IMR-90 (cell line): ENCODE results near the gene TMEM19. TPM values are rescaled to one million over a fixed set of nuclear protein-coding genes. Genes with fewer than 3 reads are reported as not detected.

ENCODE experiments used
- ATAC-seq: fragments of 200-7000 bp; cut with Tn5 transposase; 2 replicates; pipeline ENCODE4 v1.9.1; 2020; ENCODE audit warnings: low read depth, mild to moderate bottlenecking, moderate library complexity
- BruUV-seq: library from RNA; stranded (reverse); fragments of 400-500 nt; replicated peaks from 2 replicates; lab custom pipeline; 2021; lab: Mats Ljungman, UMichigan
- CTCF ChIA-PET: fragments of 300-600 bp; formaldehyde crosslinking; extraction: SDS; loops from one replicate; lab custom pipeline; 2021; ENCODE audit warnings: antibody characterized with exemption; lab: Yijun Ruan, JAX
- POLR2A ChIA-PET: fragments of 300-600 bp; sonication (Branson Sonifier 250); formaldehyde crosslinking; loops from one replicate; lab custom pipeline; 2022; ENCODE audit warnings: antibody characterized with exemption; ENCODE audit not compliant: unreplicated experiment; lab: Charles Lee
- DNase-seq: peaks from one replicate; pipeline ENCODE4 v3.0.0; 2013
- H2AFZ ChIP-seq: replicated peaks from 2 replicates; pipeline ENCODE3; 2013; ENCODE audit warnings: low read length, mild to moderate bottlenecking; ENCODE audit not compliant: poor library complexity
- H2AK5ac ChIP-seq: 2 replicates; pipeline ENCODE4 v1.6.1; 2013; ENCODE audit warnings: low read depth, low read length, inconsistent platforms
- H2AK9ac ChIP-seq: replicated peaks from 2 replicates; pipeline ENCODE3; 2013; ENCODE audit warnings: mild to moderate bottlenecking, low read depth, low read length, moderate library complexity; ENCODE audit not compliant: poor library complexity
- H2BK120ac ChIP-seq: 2 replicates; pipeline ENCODE4 v1.6.1; 2013; ENCODE audit warnings: low read depth, low read length, inconsistent platforms
- H2BK15ac ChIP-seq: 3 replicates; pipeline ENCODE4 v1.6.1; 2013; ENCODE audit warnings: low read depth, low read length, inconsistent platforms
- H2BK20ac ChIP-seq: 2 replicates; pipeline ENCODE4 v1.6.1; 2013; ENCODE audit warnings: low read depth, mild to moderate bottlenecking, inconsistent platforms, low read length, moderate library complexity
- H2BK5ac ChIP-seq: 2 replicates; pipeline ENCODE4 v1.6.1; 2013; ENCODE audit warnings: mild to moderate bottlenecking, low read depth, low read length, inconsistent platforms; ENCODE audit not compliant: poor library complexity, severe bottlenecking
- H3K14ac ChIP-seq: replicated peaks from 2 replicates; pipeline ENCODE4 v1.6.1; 2013; ENCODE audit warnings: low read depth, low read length, inconsistent platforms
- H3K18ac ChIP-seq: 2 replicates; pipeline ENCODE4 v1.6.1; 2013; ENCODE audit warnings: low read depth, low read length, control low read depth
- H3K23ac ChIP-seq: 2 replicates; pipeline ENCODE4 v1.6.1; 2013; ENCODE audit warnings: low read depth, low read length, inconsistent platforms
- H3K27ac ChIP-seq: 2 replicates; pipeline ENCODE4 v1.5.1; 2013; ENCODE audit warnings: mild to moderate bottlenecking, control low read depth, low read length; ENCODE audit not compliant: insufficient read depth
- H3K27me3 ChIP-seq: 2 replicates; pipeline ENCODE4 v1.6.1; 2013; ENCODE audit warnings: low read length; ENCODE audit not compliant: control insufficient read depth, insufficient read depth
- H3K36me3 ChIP-seq: 2 replicates; pipeline ENCODE4 v1.6.1; 2013; ENCODE audit warnings: low read length, mixed read lengths; ENCODE audit not compliant: control insufficient read depth, insufficient read depth
- H3K4ac ChIP-seq: 2 replicates; pipeline ENCODE4 v1.6.1; 2013; ENCODE audit warnings: low read depth, low read length, inconsistent platforms
- H3K4me1 ChIP-seq: 2 replicates; pipeline ENCODE4 v1.6.1; 2013; ENCODE audit warnings: low read length, mixed read lengths; ENCODE audit not compliant: control insufficient read depth, insufficient read depth
- H3K4me2 ChIP-seq: 2 replicates; pipeline ENCODE4 v1.6.1; 2013; ENCODE audit warnings: low read depth, mild to moderate bottlenecking, control low read depth, low read length, moderate library complexity
- H3K4me3 ChIP-seq: 2 replicates; pipeline ENCODE4 v1.5.1; 2013; ENCODE audit warnings: low read depth, mild to moderate bottlenecking, control low read depth, low read length, moderate library complexity; ENCODE audit not compliant: insufficient read depth
- H3K56ac ChIP-seq: 2 replicates; pipeline ENCODE4 v1.6.1; 2013; ENCODE audit warnings: low read length, inconsistent platforms; ENCODE audit not compliant: insufficient read depth; ENCODE audit errors: extremely low read depth
- H3K79me1 ChIP-seq, 2 experiments: 2 replicates each; pipeline ENCODE4 v1.6.1; 2013; ENCODE audit warnings: low read length in 2 of 2, inconsistent platforms in 1 of 2, low read depth in 1 of 2
- H3K9ac ChIP-seq: 2 replicates; pipeline ENCODE4 v1.6.1; 2013; ENCODE audit warnings: low read depth, low read length, control low read depth
- H3K9me1 ChIP-seq: 2 replicates; pipeline ENCODE4 v1.6.1; 2013; ENCODE audit warnings: low read length, inconsistent platforms; ENCODE audit not compliant: insufficient read depth
- H3K9me3 ChIP-seq: 2 replicates; pipeline ENCODE4 v1.6.1; 2013; ENCODE audit warnings: low read length; ENCODE audit not compliant: control insufficient read depth, insufficient read depth
- H4K20me1 ChIP-seq: 2 replicates; pipeline ENCODE4 v1.6.1; 2013; ENCODE audit warnings: low read length, inconsistent platforms; ENCODE audit not compliant: insufficient read depth
- H4K5ac ChIP-seq: 2 replicates; pipeline ENCODE4 v1.6.1; 2013; ENCODE audit warnings: mild to moderate bottlenecking, low read depth, low read length, control low read depth
- H4K8ac ChIP-seq, 2 experiments: 2 replicates each; pipeline ENCODE4 v1.6.1; 2013; ENCODE audit warnings: low read depth in 2 of 2, low read length in 2 of 2, control low read depth in 1 of 2, inconsistent platforms in 1 of 2
- H4K91ac ChIP-seq: 2 replicates; pipeline ENCODE4 v1.6.1; 2013; ENCODE audit warnings: low read depth, low read length, inconsistent platforms; ENCODE audit not compliant: insufficient read depth
- BHLHE40 ChIP-seq: fragments of 150-350 bp; IDR thresholded peaks from 2 replicates; pipeline ENCODE4 v1.6.1; 2016; ENCODE audit warnings: mild to moderate bottlenecking, low read depth, low read length
- CEBPB ChIP-seq: IDR thresholded peaks from 2 replicates; pipeline ENCODE4 v1.6.1; 2012; ENCODE audit warnings: low read depth, low read length, improper control_type of control experiment
- CHD1 ChIP-seq: IDR thresholded peaks from 2 replicates; pipeline ENCODE4 v1.6.1; 2012; ENCODE audit warnings: low read depth, low read length, improper control_type of control experiment
- CTCF ChIP-seq: conservative IDR thresholded peaks from 2 replicates; pipeline ENCODE4 v1.5.1; 2012; ENCODE audit warnings: mild to moderate bottlenecking, low read depth, low read length, improper control_type of control experiment
- ELK1 ChIP-seq: fragments of 150-350 bp; IDR thresholded peaks from 2 replicates; pipeline ENCODE4 v1.6.1; 2016; ENCODE audit warnings: low read depth, mild to moderate bottlenecking, low read length, moderate library complexity, borderline replicate concordance
- FOS ChIP-seq: fragments of 150-350 bp; IDR thresholded peaks from 2 replicates; pipeline ENCODE4 v1.6.1; 2016; ENCODE audit warnings: low read depth, low read length
- MAFK ChIP-seq: IDR thresholded peaks from 2 replicates; pipeline ENCODE4 v1.6.1; 2012; ENCODE audit warnings: low read depth, low read length, improper control_type of control experiment
- MAZ ChIP-seq: IDR thresholded peaks from 2 replicates; pipeline ENCODE4 v1.6.1; 2012; ENCODE audit warnings: low read depth, mild to moderate bottlenecking, low read length, improper control_type of control experiment, moderate library complexity, borderline replicate concordance
- MXI1 ChIP-seq: IDR thresholded peaks from 2 replicates; pipeline ENCODE4 v1.6.1; 2012; ENCODE audit warnings: low read depth, mild to moderate bottlenecking, low read length, moderate library complexity, borderline replicate concordance
- NFE2L2 ChIP-seq: fragments of 150-350 bp; IDR thresholded peaks from 2 replicates; pipeline ENCODE4 v1.6.1; 2016; ENCODE audit warnings: low read depth, mild to moderate bottlenecking, low read length
- POLR2A ChIP-seq: IDR thresholded peaks from 2 replicates; pipeline ENCODE4 v1.6.1; 2012; ENCODE audit warnings: mild to moderate bottlenecking, low read depth, low read length
- RAD21 ChIP-seq: IDR thresholded peaks from 2 replicates; pipeline ENCODE4 v1.6.1; 2012; ENCODE audit warnings: low read length, improper control_type of control experiment
- RCOR1 ChIP-seq: IDR thresholded peaks from 2 replicates; pipeline ENCODE4 v1.6.1; 2012; ENCODE audit warnings: mild to moderate bottlenecking, low read length, improper control_type of control experiment; ENCODE audit not compliant: insufficient replicate concordance
- RFX5 ChIP-seq: IDR thresholded peaks from 2 replicates; pipeline ENCODE4 v1.8.0; 2012; ENCODE audit warnings: low read depth, mild to moderate bottlenecking, low read length, moderate library complexity
- SMC3 ChIP-seq: fragments of 150-350 bp; IDR thresholded peaks from 2 replicates; pipeline ENCODE4 v1.6.1; 2016; ENCODE audit warnings: low read depth, mild to moderate bottlenecking, antibody characterized with exemption, low read length, moderate library complexity
- USF2 ChIP-seq: fragments of 150-350 bp; IDR thresholded peaks from 2 replicates; pipeline ENCODE4 v1.6.1; 2017; ENCODE audit warnings: mild to moderate bottlenecking, antibody characterized with exemption, low read length, low read depth
- dilution Hi-C: fragments of 300-500 bp; cut with HindIII; formaldehyde crosslinking; loops from one replicate; pipeline ENCODE4 v1.14.3; 2018; ENCODE audit warnings: low sequenced_read_pairs; ENCODE audit not compliant: unreplicated experiment
- in situ Hi-C: fragments of 300-500 bp; cut with MboI; formaldehyde crosslinking; loops from 3 replicates; pipeline ENCODE4 v1.14.3; 2019; ENCODE audit warnings: low sequenced_read_pairs, inconsistent platforms, mixed read lengths
- intact Hi-C: fragments of 100-400 bp; cut with micrococcal nuclease; formaldehyde crosslinking; loops from 2 replicates; pipeline ENCODE4 v1.10.0; 2022
- polyA plus RNA-seq, 3 experiments: library from polyadenylated mRNA; depleted of rRNA; stranded (reverse); fragments of >200 nt; gene quantifications; 2 replicates each; pipeline ENCODE4 v1.2.3, GENCODE V29; 2012; ENCODE audit warnings: low replicate concordance in 1 of 3
- total RNA-seq: library from RNA; depleted of rRNA; stranded (reverse); fragments of >200 nt; gene quantifications from 2 replicates; pipeline ENCODE4 v1.2.3, GENCODE V29; 2012

The TMEM19 gene
- total and polyA plus RNA-seq, 2 of the 4 experiments (the other 2 are of a cell fraction), result 8.9 to 28.7 TPM

- no peak overlapping the region for H3K23ac ChIP-seq
- no peak for ATAC-seq
- no peaks in the 10 kb centered on the region for H3K36me3 ChIP-seq
- H2BK15ac ChIP-seq, result no peak overlapping the region
- H2BK5ac ChIP-seq, result no peak overlapping the region
- no peak overlapping the region for H3K14ac ChIP-seq
- no peak overlapping the region for H4K91ac ChIP-seq
- dilution Hi-C loops (loop anchor here (25.0 kb wide), 1 partner anchor 306 kb away; no protein-coding TSS in a partner anchor), intact Hi-C loops (no loop called here), in situ Hi-C loops (no loop called here)
- DNase-seq, result no peak
- no peak overlapping the region for H3K4ac ChIP-seq
- H4K20me1 ChIP-seq, result no peaks in the 10 kb centered on the region
- H3K27ac ChIP-seq, result no peak overlapping the region
- H3K9me1 ChIP-seq, result no peaks in the 10 kb centered on the region
- no peak overlapping the region for H2AFZ ChIP-seq
- H4K5ac ChIP-seq, result no peak overlapping the region
- no peaks in the 10 kb centered on the region for H3K79me1 ChIP-seq
- no peak overlapping the region for H3K4me2 ChIP-seq
- H2AK5ac ChIP-seq, result no peak overlapping the region
- H3K4me1 ChIP-seq, result no peaks in the 10 kb centered on the region
- no peak overlapping the region for H2BK120ac ChIP-seq
- no peak for TF ChIP-seq RCOR1
- no peak for TF ChIP-seq CHD1
- no peak for TF ChIP-seq FOS
- TF ChIP-seq RAD21, result no peak
- TF ChIP-seq SMC3, result no peak
- TF ChIP-seq RFX5, result no peak
- TF ChIP-seq MAZ, result no peak
- no peak for TF ChIP-seq POLR2A
- TF ChIP-seq CEBPB, result no peak
- no peak for TF ChIP-seq CTCF
- no peak for TF ChIP-seq ELK1
- no peak for TF ChIP-seq MAFK
- TF ChIP-seq BHLHE40, result no peak
- no peak for TF ChIP-seq MXI1
- TF ChIP-seq USF2, result no peak
- no peak for TF ChIP-seq NFE2L2
- H4K8ac ChIP-seq, result no peak overlapping the region
- H2BK20ac ChIP-seq, result no peak overlapping the region
- H3K27me3 ChIP-seq, result no peaks in the 10 kb centered on the region
- no peak overlapping the region for H3K4me3 ChIP-seq
- CTCF ChIA-PET, result interaction anchor here (0.6 kb wide), 1 partner anchor 17 kb away, joined by 3 read pairs; no protein-coding TSS in a partner anchor
- H3K9ac ChIP-seq, result no peak overlapping the region
- no peak overlapping the region for H2AK9ac ChIP-seq
- no TSS peak for BruUV-seq
- H3K56ac ChIP-seq, result no peak overlapping the region
- H3K18ac ChIP-seq, result no peak overlapping the region
- POLR2A ChIA-PET, result no interaction called here
- H3K9me3 ChIP-seq, result no peaks in the 10 kb centered on the region
Measured at GRCh38 chr12:71718611-71719010, 32.7 kb downstream of the TMEM19 start.
